H1 (cell line): ENCODE results near the gene GSK3B. TPM values are rescaled to one million over a fixed set of nuclear protein-coding genes. Genes with fewer than 3 reads are reported as not detected.

ENCODE experiments used
- CTCF ChIA-PET: fragments of 300-600 bp; sonication (Branson Sonifier 250); formaldehyde crosslinking; loops from one replicate; lab custom pipeline; 2021; ENCODE audit not compliant: partially characterized antibody; lab: Charles Lee
- POLR2A ChIA-PET: fragments of 300-600 bp; sonication (Branson Sonifier 250); formaldehyde crosslinking; loops from one replicate; lab custom pipeline; 2021; ENCODE audit warnings: inconsistent platforms; ENCODE audit not compliant: partially characterized antibody; lab: Charles Lee
- DNase-seq, 2 experiments: peaks; one replicate each; pipeline versions ENCODE4 v3.0.0 to v3.0.0-alpha.2; 2010 to 2022; ENCODE audit warnings: low spot score in 2 of 2, low read depth in 1 of 2, mixed read lengths in 1 of 2
- FAIRE-seq: peaks from 2 replicates; lab custom pipeline; 2011; peaks lifted over from hg19 to GRCh38; lab: Jason Lieb, UNC
- H2AFZ ChIP-seq: 2 replicates; pipeline ENCODE4 v1.8.1; 2012; ENCODE audit warnings: low read length, inconsistent platforms
- H2AK5ac ChIP-seq: 2 replicates; pipeline ENCODE4 v1.6.1; 2013; ENCODE audit warnings: low read depth, low read length
- H2BK120ac ChIP-seq: replicated peaks from 2 replicates; pipeline ENCODE3; 2013; ENCODE audit warnings: low read depth, low read length, inconsistent platforms
- H2BK12ac ChIP-seq: 2 replicates; pipeline ENCODE4 v1.6.1; 2013; ENCODE audit warnings: low read depth, low read length
- H2BK15ac ChIP-seq: 2 replicates; pipeline ENCODE4 v1.6.1; 2013; ENCODE audit warnings: low read length
- H2BK20ac ChIP-seq: 2 replicates; pipeline ENCODE4 v1.6.1; 2013; ENCODE audit warnings: low read length
- H2BK5ac ChIP-seq: 2 replicates; pipeline ENCODE4 v1.6.1; 2013; ENCODE audit warnings: low read depth, low read length
- H3K14ac ChIP-seq: 2 replicates; pipeline ENCODE4 v1.6.1; 2013; ENCODE audit warnings: inconsistent platforms; ENCODE audit not compliant: insufficient read length
- H3K18ac ChIP-seq: 2 replicates; pipeline ENCODE4 v1.6.1; 2013; ENCODE audit warnings: low read length; ENCODE audit errors: extremely low read depth
- H3K23ac ChIP-seq: 2 replicates; pipeline ENCODE4 v1.6.1; 2013; ENCODE audit warnings: inconsistent platforms; ENCODE audit not compliant: insufficient read length
- H3K23me2 ChIP-seq: 2 replicates; pipeline ENCODE4 v1.6.1; 2013; ENCODE audit warnings: low read depth, low read length
- H3K27ac ChIP-seq: 2 replicates; pipeline ENCODE4 v1.6.1; 2011; ENCODE audit warnings: low read depth, low read length, inconsistent platforms
- H3K27me3 ChIP-seq, 4 experiments: replicated peaks in 1 of 4; 1 replicate in 1 of 4; 2 replicates in 3 of 4; pipeline versions ENCODE4 v1.6.1 to v1.8.1; 2011 to 2013; ENCODE audit warnings: low read length in 3 of 4, mild to moderate bottlenecking in 3 of 4, inconsistent platforms in 2 of 4, mixed read lengths in 2 of 4, moderate library complexity in 1 of 4; ENCODE audit not compliant: control insufficient read depth in 3 of 4, insufficient read depth in 3 of 4; ENCODE audit errors: extremely low read depth in 1 of 4
- H3K36me3 ChIP-seq, 4 experiments: 2 replicates each; pipeline versions ENCODE4 v1.6.1 to v1.8.1; 2011 to 2013; ENCODE audit warnings: mild to moderate bottlenecking in 4 of 4, low read length in 3 of 4, moderate library complexity in 2 of 4, control low read depth in 1 of 4, inconsistent platforms in 1 of 4; ENCODE audit not compliant: insufficient read depth in 4 of 4, control insufficient read depth in 2 of 4
- H3K4ac ChIP-seq: replicated peaks from 2 replicates; pipeline ENCODE3; 2013; ENCODE audit warnings: low read length, low read depth, mixed read lengths, inconsistent platforms; ENCODE audit not compliant: insufficient read length
- H3K4me1 ChIP-seq, 4 experiments: replicated peaks in 1 of 4; 1 replicate in 1 of 4; 2 replicates in 3 of 4; pipeline versions ENCODE4 v1.6.1 to v1.8.1; 2011 to 2013; ENCODE audit warnings: low read length in 3 of 4, inconsistent platforms in 2 of 4, mixed read lengths in 1 of 4; ENCODE audit not compliant: insufficient read depth in 4 of 4, control insufficient read depth in 3 of 4
- H3K4me2 ChIP-seq, 2 experiments: 2 replicates each; pipeline versions ENCODE4 v1.6.1 to v1.8.1; 2011 to 2013; ENCODE audit warnings: low read depth in 2 of 2, low read length in 2 of 2, control low read depth in 1 of 2, inconsistent platforms in 1 of 2, mild to moderate bottlenecking in 1 of 2; ENCODE audit not compliant: insufficient read depth in 1 of 2
- H3K4me3 ChIP-seq, 4 experiments: fragments of 200-600, 300-600 bp in 1 of 4; sonication (generic), shearing (Covaris generic), sonication (Bioruptor Twin) in 1 of 4; 2 replicates each; pipeline versions ENCODE4 v1.5.1 to v1.8.1; 2011 to 2016; ENCODE audit warnings: low read length in 4 of 4, low read depth in 3 of 4, control low read depth in 2 of 4, inconsistent platforms in 2 of 4, mild to moderate bottlenecking in 2 of 4, mixed read lengths in 1 of 4, moderate library complexity in 1 of 4; ENCODE audit not compliant: insufficient read depth in 2 of 4; ENCODE audit errors: extremely low read depth in 1 of 4
- H3K56ac ChIP-seq: replicated peaks from 2 replicates; pipeline ENCODE3; 2013; ENCODE audit warnings: low read depth, mild to moderate bottlenecking, mixed read lengths, low read length, inconsistent platforms; ENCODE audit not compliant: insufficient read length
- H3K79me1 ChIP-seq: 2 replicates; pipeline ENCODE4 v1.6.1; 2013; ENCODE audit warnings: low read depth, low read length, control low read depth
- H3K79me2 ChIP-seq, 2 experiments: 2 replicates each; pipeline versions ENCODE4 v1.6.1 to v1.8.1; 2012 to 2013; ENCODE audit warnings: low read length in 2 of 2, mild to moderate bottlenecking in 2 of 2, inconsistent platforms in 1 of 2; ENCODE audit not compliant: insufficient read depth in 2 of 2, control insufficient read depth in 1 of 2
- H3K9ac ChIP-seq, 4 experiments: replicated peaks in 1 of 4; 1 replicate in 1 of 4; 2 replicates in 3 of 4; pipeline versions ENCODE4 v1.6.1 to v1.8.1; 2011 to 2013; ENCODE audit warnings: low read depth in 3 of 4, low read length in 3 of 4, control low read depth in 2 of 4, mild to moderate bottlenecking in 2 of 4, moderate library complexity in 2 of 4, inconsistent platforms in 1 of 4; ENCODE audit errors: extremely low read depth in 1 of 4
- H3K9me3 ChIP-seq, 2 experiments: 2 replicates each; pipeline versions ENCODE4 v1.6.1 to v1.8.1; 2012 to 2013; ENCODE audit warnings: mild to moderate bottlenecking in 2 of 2, moderate library complexity in 2 of 2, control low read depth in 1 of 2, inconsistent platforms in 1 of 2, low read depth in 1 of 2, low read length in 1 of 2, mixed read lengths in 1 of 2; ENCODE audit not compliant: insufficient read depth in 2 of 2
- H4K20me1 ChIP-seq, 2 experiments: replicated peaks in 1 of 2; 2 replicates each; pipeline versions ENCODE3 to v1.8.1; 2011 to 2013; ENCODE audit warnings: inconsistent platforms in 2 of 2, low read length in 2 of 2, mild to moderate bottlenecking in 1 of 2; ENCODE audit not compliant: insufficient read depth in 2 of 2, control insufficient read depth in 1 of 2
- H4K5ac ChIP-seq: 2 replicates; pipeline ENCODE4 v1.6.1; 2013; ENCODE audit warnings: low read length, low read depth, mixed read lengths, inconsistent platforms; ENCODE audit not compliant: insufficient read length
- H4K8ac ChIP-seq: 2 replicates; pipeline ENCODE4 v1.8.0; 2013; ENCODE audit warnings: mild to moderate bottlenecking, moderate library complexity, low read length, inconsistent platforms; ENCODE audit not compliant: insufficient read depth; ENCODE audit errors: extremely low read depth
- H4K91ac ChIP-seq: replicated peaks from 2 replicates; pipeline ENCODE3; 2013; ENCODE audit warnings: low read length, mixed read lengths, inconsistent platforms; ENCODE audit not compliant: insufficient read length
- CREB1 ChIP-seq: IDR thresholded peaks from 2 replicates; pipeline ENCODE4 v1.6.1; 2012; ENCODE audit warnings: inconsistent platforms
- CTBP2 ChIP-seq: IDR thresholded peaks from 2 replicates; pipeline ENCODE4 v1.7.0; 2011; ENCODE audit warnings: borderline replicate concordance, mild to moderate bottlenecking, moderate library complexity, mixed read lengths, low read length; ENCODE audit not compliant: insufficient read depth, insufficient read length
- EP300 ChIP-seq, 2 experiments: IDR thresholded peaks; 1 replicate in 1 of 2; 2 replicates in 1 of 2; pipeline ENCODE4 v1.6.1; 2011 to 2012; ENCODE audit warnings: low read depth in 2 of 2, low read length in 2 of 2, mild to moderate bottlenecking in 2 of 2, borderline replicate concordance in 1 of 2, inconsistent platforms in 1 of 2, moderate library complexity in 1 of 2
- GABPA ChIP-seq: IDR thresholded peaks from 2 replicates; pipeline ENCODE4 v1.6.1; 2011; ENCODE audit warnings: mild to moderate bottlenecking, low read length, moderate library complexity, borderline replicate concordance; ENCODE audit not compliant: insufficient read depth
- GTF2F1 ChIP-seq: IDR thresholded peaks from 2 replicates; pipeline ENCODE4 v1.6.1; 2012; ENCODE audit warnings: low read depth, low read length, improper control_type of control experiment, borderline replicate concordance
- HDAC2 ChIP-seq, 2 experiments: fragments of 300-600 bp in 1 of 2; sonication (generic) in 1 of 2; IDR thresholded peaks; 2 replicates each; pipeline ENCODE4 v1.6.1; 2011 to 2012; ENCODE audit warnings: low read depth in 2 of 2, low read length in 2 of 2, mild to moderate bottlenecking in 2 of 2, moderate library complexity in 2 of 2, borderline replicate concordance in 1 of 2, inconsistent platforms in 1 of 2
- KDM1A ChIP-seq: fragments of 200-600, 300-600 bp; sonication (generic); IDR thresholded peaks from 2 replicates; pipeline ENCODE4 v1.7.1; 2016; ENCODE audit warnings: mild to moderate bottlenecking, low read length, borderline replicate concordance
- POLR2AphosphoS5 ChIP-seq: IDR thresholded peaks from 2 replicates; pipeline ENCODE4 v1.6.1; 2011; ENCODE audit warnings: low read depth, low read length
- SIRT6 ChIP-seq: IDR thresholded peaks from one replicate; pipeline ENCODE4 v1.7.1; 2012; ENCODE audit warnings: low read length, inconsistent platforms
- SUZ12 ChIP-seq: fragments of 200-600 bp; sonication (generic); IDR thresholded peaks from 2 replicates; pipeline ENCODE4 v1.6.1; 2012; ENCODE audit warnings: mild to moderate bottlenecking, inconsistent platforms, low read length, moderate library complexity, mixed read lengths
- TBP ChIP-seq: IDR thresholded peaks from 2 replicates; pipeline ENCODE4 v1.6.1; 2011; ENCODE audit warnings: low read depth, low read length, improper control_type of control experiment
- WGBS, 2 experiments: shearing (Covaris generic) in 1 of 2; methylation state at CpG; one replicate each; pipeline versions ENCODE4 v1.1.6 to v1.1.7; 2013 to 2015; ENCODE audit warnings: low lambda C conversion rate in 2 of 2, mixed read lengths in 2 of 2, inconsistent platforms in 1 of 2, low coverage in 1 of 2, missing lambda C conversion rate in 1 of 2; ENCODE audit not compliant: insufficient replicate concordance in 2 of 2, insufficient coverage in 1 of 2, insufficient read length in 1 of 2; ENCODE audit errors: extremely low coverage in 1 of 2, missing lambda C conversion rate in 1 of 2; 5-methylcytosine and 5-hydroxymethylcytosine counted together
- polyA plus RNA-seq, 7 experiments: library from polyadenylated mRNA; depleted of rRNA in 3 of 7; stranded (reverse) in 5 of 7; unstranded in 2 of 7; fragments of >200 nt in 5 of 7; fragments of 200-250 nt in 2 of 7; gene quantifications; 1 replicate in 5 of 7; 2 replicates in 1 of 7; 4 replicates in 1 of 7; pipeline versions ENCODE4 v1.2.1 to v1.2.3, GENCODE V29; 2011 to 2013; ENCODE audit warnings: missing spikeins in 2 of 7, mixed read lengths in 2 of 7
- total RNA-seq: library from RNA; stranded (reverse); fragmentation: NEBNext Ultra II Directional; extraction: Animal tissue kit (Norgen Biotek cat#: 25700); gene quantifications from 2 replicates; pipeline ENCODE4 v1.2.1, GENCODE V29; 2021
- TF ChIP-seq, protein P1 (sequence below): IDR thresholded peaks from 2 replicates; pipeline ENCODE4 v1.6.1; 2011; ENCODE audit warnings: low read depth, mild to moderate bottlenecking, low read length; ENCODE audit not compliant: insufficient read depth

Gene GSK3B
- total and polyA plus RNA-seq, 2 of the 8 experiments (the other 6 are each of a cell fraction or from before 2014, with no cell fraction given): 24.2 to 50.7 TPM

DNA sequence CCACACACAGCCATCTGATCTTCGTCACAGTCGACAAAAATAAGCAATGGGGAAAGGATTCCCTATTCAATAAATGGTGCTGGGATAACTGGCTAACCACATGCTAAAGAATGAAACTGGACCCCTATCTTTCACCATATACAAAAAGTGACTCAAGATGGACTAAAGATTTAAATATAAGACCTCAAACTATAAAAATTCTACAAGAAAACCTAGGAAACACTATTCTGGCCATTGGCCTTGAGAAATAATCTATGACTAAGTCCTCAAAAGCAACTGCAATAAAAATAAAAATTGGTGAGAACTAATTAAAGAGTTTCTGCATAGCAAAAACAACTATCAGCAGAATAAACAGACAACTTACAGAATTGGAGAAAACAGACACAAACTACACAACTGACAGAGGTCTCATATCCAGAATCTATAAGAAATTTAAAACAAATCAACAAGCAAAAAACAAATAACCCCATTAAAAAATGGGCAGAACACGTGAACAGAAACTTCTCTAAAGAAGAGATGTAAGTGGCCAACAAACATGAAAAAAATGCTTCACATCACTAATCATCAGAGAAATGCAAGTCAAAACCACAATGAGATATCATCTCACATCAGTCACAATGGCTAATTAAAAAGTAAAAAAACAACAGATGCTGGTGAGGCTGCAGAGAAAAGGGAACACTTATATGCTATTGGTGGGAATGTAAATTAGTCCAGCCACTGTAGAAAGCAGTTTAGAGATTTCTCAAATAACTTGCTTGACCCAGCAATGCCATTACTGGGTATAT is 208.3 kb downstream of the GSK3B start:
- H3K9ac ChIP-seq: no peak overlapping the region
- ChIA-PET CTCF (no interaction called here), POLR2A (no interaction called here)
- H3K36me3 ChIP-seq: peaks cover 0 to 12% (median 0%) of the 10 kb centered on the region in 4 experiments; a peak in 1 of 8 replicates
- no peak overlapping the region for H4K8ac ChIP-seq
- H2BK12ac ChIP-seq: no peak overlapping the region
- no peak overlapping the region for H2BK15ac ChIP-seq
- no peak overlapping the region for H3K4me3 ChIP-seq
- no peak overlapping the region for H2AFZ ChIP-seq
- no peak overlapping the region for H3K18ac ChIP-seq
- no peak overlapping the region for H3K4ac ChIP-seq
- no peaks in the 10 kb centered on the region for H3K79me2 ChIP-seq
- H3K4me2 ChIP-seq: no peak overlapping the region
- DNase-seq (no peak), FAIRE-seq (no peak)
- H2BK5ac ChIP-seq: no peak overlapping the region
- H2BK20ac ChIP-seq: no peak overlapping the region
- H2AK5ac ChIP-seq: no peak overlapping the region
- H4K91ac ChIP-seq: no peak overlapping the region
- no peak overlapping the region for H4K5ac ChIP-seq
- no peaks in the 10 kb centered on the region for H3K27me3 ChIP-seq
- H3K23me2 ChIP-seq: no peaks in the 10 kb centered on the region
- H3K4me1 ChIP-seq: no peaks in the 10 kb centered on the region
- no peak overlapping the region for H3K27ac ChIP-seq
- H3K79me1 ChIP-seq: no peaks in the 10 kb centered on the region
- no peak overlapping the region for H3K14ac ChIP-seq
- WGBS, 2 experiments: 98% methylated on average over 3 of the region's 3 CpGs; no CpG with 5 or more reads in 1 of the 2 experiments
- H3K9me3 ChIP-seq: peaks cover 4% of the 10 kb centered on the region in 2 experiments; a peak in 2 of 4 replicates
- peaks cover 0 to under 1% of the 10 kb centered on the region in 2 experiments for H4K20me1 ChIP-seq
- H3K23ac ChIP-seq: no peak overlapping the region
- H2BK120ac ChIP-seq: no peak overlapping the region
- no peak overlapping the region for H3K56ac ChIP-seq
- TF ChIP-seq SIRT6 (no peak), CREB1 (no peak), SUZ12 (no peak), CTBP2 (no peak), GABPA (no peak), KDM1A (no peak), POLR2AphosphoS5 (no peak), TBP (no peak), HDAC2 (IDR thresholded peaks at IDR 0.05; ENCODE audit: borderline replicate concordance in 1 of 2, low read depth in 2 of 2, low read length in 2 of 2) (no peak), GTF2F1 (no peak), EP300 (IDR thresholded peaks at IDR 0.05; ENCODE audit: borderline replicate concordance in 1 of 2, low read depth in 2 of 2, low read length in 2 of 2) (no peak)
- TF ChIP-seq, protein P1, sequence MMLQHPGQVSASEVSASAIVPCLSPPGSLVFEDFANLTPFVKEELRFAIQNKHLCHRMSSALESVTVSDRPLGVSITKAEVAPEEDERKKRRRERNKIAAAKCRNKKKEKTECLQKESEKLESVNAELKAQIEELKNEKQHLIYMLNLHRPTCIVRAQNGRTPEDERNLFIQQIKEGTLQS: no peak
